Muscle layer of duodenum (tissue), 2 donors: Measurements from ENCODE around the gene MAPRE3.
A peak's percentile ranks its signal among the peaks of the same experiment; 100 is the strongest.
"Not testable (repeated sequence)": the region's sequence is repeated elsewhere in the genome, so short reads cannot be mapped to it uniquely, and the experiment has no call there.

Experiments
- H3K27ac ChIP-seq: one replicate; pipeline ENCODE4 v1.7.0; 2013; ENCODE audit warnings: mild to moderate bottlenecking, low read length
- H3K27me3 ChIP-seq: one replicate; pipeline ENCODE4 v1.7.0; 2013; ENCODE audit warnings: low read depth, mild to moderate bottlenecking, control low read depth, low read length
- H3K36me3 ChIP-seq, 2 donors: one replicate each; pipeline ENCODE4 v1.7.0; 2013; ENCODE audit warnings: low read length in 2 of 2, control low read depth in 1 of 2, mild to moderate bottlenecking in 1 of 2; ENCODE audit not compliant: insufficient read depth in 2 of 2, control insufficient read depth in 1 of 2
- H3K4me1 ChIP-seq, 2 donors: one replicate each; pipeline ENCODE4 v1.7.0; 2013; ENCODE audit warnings: low read length in 2 of 2, mild to moderate bottlenecking in 2 of 2, control low read depth in 1 of 2, moderate library complexity in 1 of 2; ENCODE audit not compliant: insufficient read depth in 2 of 2, control insufficient read depth in 1 of 2
- H3K4me3 ChIP-seq, 2 donors: one replicate each; pipeline ENCODE4 v1.7.0; 2013; ENCODE audit warnings: low read length in 2 of 2, low read depth in 1 of 2, mild to moderate bottlenecking in 1 of 2
- H3K9me3 ChIP-seq, 2 donors: one replicate each; pipeline ENCODE4 v1.7.0; 2013; ENCODE audit warnings: low read length in 2 of 2, control low read depth in 1 of 2, mild to moderate bottlenecking in 1 of 2; ENCODE audit not compliant: control insufficient read depth in 1 of 2
- donor health status: healthy.

Gene MAPRE3

DNA sequence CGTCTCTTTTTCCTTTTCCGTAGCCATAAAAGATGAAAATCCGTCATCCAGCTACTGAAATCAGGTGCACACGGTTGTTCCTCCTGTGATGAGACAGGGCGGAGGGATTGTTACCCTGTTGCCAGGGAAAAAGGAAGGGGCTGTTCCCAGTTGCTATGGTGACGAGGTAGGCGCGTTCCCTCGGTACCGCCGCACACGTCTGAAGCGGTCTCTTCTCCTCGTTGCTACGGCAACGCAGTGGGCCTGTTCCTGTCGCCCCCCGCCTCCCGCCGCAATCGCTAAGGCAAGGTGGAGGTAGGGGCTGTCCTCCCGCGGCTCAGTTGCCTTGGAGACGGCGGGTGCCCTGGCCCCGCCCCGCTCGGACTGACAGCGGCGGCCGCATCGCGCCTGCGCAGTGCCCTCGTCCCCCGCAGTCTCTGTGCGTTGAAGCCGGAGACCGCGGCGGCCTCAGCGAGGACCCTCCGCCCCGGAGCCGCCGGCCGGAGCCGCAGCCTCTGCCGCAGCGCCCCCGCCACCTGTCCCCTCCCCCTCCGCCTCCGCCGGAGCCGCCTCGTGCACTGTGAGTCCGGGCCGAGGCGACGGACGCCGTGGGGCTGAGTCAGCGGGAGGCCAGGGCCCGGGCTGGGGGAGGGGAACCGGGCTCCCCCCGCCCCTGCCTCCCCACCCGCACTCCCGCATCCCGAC lies at the start of gene MAPRE3:
MAPRE3 (plus strand) TSS at position 394 of the 684 bp plus-strand sequence. CDS start 51,582 bp downstream, outside the sequence.
- H3K27ac ChIP-seq, result peak within 1 kb of the TSS; percentile 76
- H3K27me3 ChIP-seq, result no peaks in the 10 kb centered on the region
- peaks cover 0 to 15% of the 10 kb centered on the region in 2 donors for H3K4me1 ChIP-seq
- no peaks in the 10 kb centered on the region for H3K9me3 ChIP-seq
- H3K36me3 ChIP-seq, result no peaks in the 10 kb centered on the region
- H3K4me3 ChIP-seq, result peak within 1 kb of the TSS; percentile 61 to 96

DNA sequence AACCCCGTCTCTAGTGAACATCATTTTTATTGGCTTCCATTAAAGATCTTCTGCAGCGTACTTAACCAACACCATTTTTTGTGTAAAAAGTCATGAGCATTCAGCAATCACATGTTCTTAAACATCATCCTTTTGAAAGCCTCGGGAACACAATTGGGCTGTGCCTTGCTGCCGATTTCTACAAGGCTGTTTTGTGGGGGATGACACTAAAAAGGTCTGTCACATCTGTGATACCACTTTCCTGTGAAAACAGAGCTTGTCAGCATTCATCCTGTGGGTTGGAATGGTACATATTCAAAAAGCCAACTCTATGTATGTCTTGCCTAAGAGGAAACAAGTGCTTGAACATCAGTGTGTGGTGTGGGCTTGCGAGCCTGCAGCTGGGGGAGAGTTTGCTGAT lies 49.1 kb upstream of the MAPRE3 start:
- Histone ChIP-seq H3K9me3 (no peaks in the 10 kb centered on the region), H3K4me1 (no peaks in the 10 kb centered on the region), H3K36me3 (no peaks in the 10 kb centered on the region), H3K4me3 (no peak overlapping the region), H3K27me3 (no peaks in the 10 kb centered on the region), H3K27ac (no peak overlapping the region)

GRCh38 chr2:26922405-26923188 lies 47.8 kb upstream of the MAPRE3 start:
- H3K27ac ChIP-seq, result no peak overlapping the region
- H3K36me3 ChIP-seq, result no peaks in the 10 kb centered on the region
- no peaks in the 10 kb centered on the region for H3K9me3 ChIP-seq

DNA sequence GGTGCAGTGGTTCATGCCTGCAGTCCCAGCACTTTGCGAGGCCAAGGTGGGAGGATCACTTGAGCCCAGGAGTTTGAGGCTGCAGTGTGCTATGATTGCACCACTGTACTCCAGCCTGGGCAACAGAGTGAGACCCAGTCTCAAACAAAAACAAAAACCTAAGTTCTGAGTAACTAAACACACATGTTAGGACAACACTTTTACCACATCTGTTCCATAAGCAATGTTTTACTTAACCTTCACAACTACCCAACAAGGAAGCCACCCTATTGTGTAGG lies 47.3 kb upstream of the MAPRE3 start:
- H3K27ac ChIP-seq, H3K4me3 ChIP-seq, H3K9me3 ChIP-seq: not testable (repeated sequence)

More at GRCh38 chr2:26922405-26923188, 47.8 kb upstream of the MAPRE3 start:
- Histone ChIP-seq H3K4me1 (no peaks in the 10 kb centered on the region), H3K27me3 (no peaks in the 10 kb centered on the region), H3K4me3 (no peak overlapping the region)

DNA sequence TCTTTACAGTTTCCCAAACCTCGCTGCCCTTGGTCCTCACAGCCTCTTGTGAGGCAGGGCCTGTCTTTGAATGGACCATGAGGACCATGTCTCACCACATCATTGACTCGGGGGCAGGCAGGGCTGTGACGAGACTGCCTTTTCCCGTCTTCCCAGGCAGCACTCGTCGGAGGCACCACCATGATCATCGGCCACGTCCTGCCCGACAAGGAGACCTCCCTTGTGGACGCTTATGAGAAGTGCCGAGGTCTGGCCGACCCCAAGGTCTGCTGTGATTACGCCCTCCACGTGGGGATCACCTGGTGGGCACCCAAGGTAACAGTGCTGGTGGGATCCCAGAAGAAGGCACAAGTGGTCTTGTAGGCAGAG lies 45.7 kb upstream of the MAPRE3 start:
- H3K27ac ChIP-seq, result no peak overlapping the region
- H3K9me3 ChIP-seq, result no peaks in the 10 kb centered on the region
- H3K4me3 ChIP-seq, result no peak overlapping the region
- no peaks in the 10 kb centered on the region for H3K4me1 ChIP-seq
- H3K27me3 ChIP-seq, result no peaks in the 10 kb centered on the region
- no peaks in the 10 kb centered on the region for H3K36me3 ChIP-seq

More for the DNA sequence above, 47.3 kb upstream of the MAPRE3 start:
- H3K27me3 ChIP-seq, H3K36me3 ChIP-seq, H3K4me1 ChIP-seq: not testable (repeated sequence)

- Histone ChIP-seq H3K4me1 (no peaks in the 10 kb centered on the region), H3K27me3 (no peaks in the 10 kb centered on the region), H3K9me3 (no peaks in the 10 kb centered on the region), H3K27ac (no peak overlapping the region), H3K4me3 (no peak overlapping the region), H3K36me3 (no peaks in the 10 kb centered on the region)
These were observed 45.2 kb upstream of the MAPRE3 start for GRCh38 chr2:26925100-26925791.

DNA sequence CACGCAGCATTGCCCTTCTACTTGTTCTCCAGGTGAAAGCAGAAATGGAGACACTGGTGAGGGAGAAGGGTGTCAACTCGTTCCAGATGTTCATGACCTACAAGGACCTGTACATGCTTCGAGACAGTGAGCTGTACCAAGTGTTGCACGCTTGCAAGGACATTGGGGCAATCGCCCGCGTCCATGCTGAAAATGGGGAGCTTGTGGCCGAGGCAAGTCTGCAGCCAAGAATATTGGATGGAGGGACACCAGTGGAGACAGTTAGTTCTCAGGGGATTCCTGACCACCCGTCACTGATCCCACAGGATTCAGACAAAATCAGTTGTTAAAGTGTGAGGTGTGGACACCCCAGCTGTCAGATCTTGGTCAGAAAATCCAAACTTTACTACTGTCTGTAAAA lies 43.2 kb upstream of the MAPRE3 start:
- no peaks in the 10 kb centered on the region for H3K4me1 ChIP-seq
- H3K4me3 ChIP-seq, result no peak overlapping the region
- no peaks in the 10 kb centered on the region for H3K9me3 ChIP-seq
- no peak overlapping the region for H3K27ac ChIP-seq
- no peaks in the 10 kb centered on the region for H3K36me3 ChIP-seq
- H3K27me3 ChIP-seq, result no peaks in the 10 kb centered on the region

- Histone ChIP-seq H3K9me3 (no peaks in the 10 kb centered on the region), H3K27ac (no peak overlapping the region), H3K27me3 (no peaks in the 10 kb centered on the region), H3K36me3 (no peaks in the 10 kb centered on the region), H3K4me1 (no peaks in the 10 kb centered on the region), H3K4me3 (no peak overlapping the region)
These were observed 37.5 kb upstream of the MAPRE3 start for GRCh38 chr2:26932974-26933373.

GRCh38 chr2:26933431-26934334 lies 36.8 kb upstream of the MAPRE3 start:
- H3K4me1 ChIP-seq, result no peaks in the 10 kb centered on the region
- no peaks in the 10 kb centered on the region for H3K9me3 ChIP-seq
- no peak overlapping the region for H3K4me3 ChIP-seq
- H3K36me3 ChIP-seq, result no peaks in the 10 kb centered on the region
- H3K27me3 ChIP-seq, result no peaks in the 10 kb centered on the region
- no peak overlapping the region for H3K27ac ChIP-seq

DNA sequence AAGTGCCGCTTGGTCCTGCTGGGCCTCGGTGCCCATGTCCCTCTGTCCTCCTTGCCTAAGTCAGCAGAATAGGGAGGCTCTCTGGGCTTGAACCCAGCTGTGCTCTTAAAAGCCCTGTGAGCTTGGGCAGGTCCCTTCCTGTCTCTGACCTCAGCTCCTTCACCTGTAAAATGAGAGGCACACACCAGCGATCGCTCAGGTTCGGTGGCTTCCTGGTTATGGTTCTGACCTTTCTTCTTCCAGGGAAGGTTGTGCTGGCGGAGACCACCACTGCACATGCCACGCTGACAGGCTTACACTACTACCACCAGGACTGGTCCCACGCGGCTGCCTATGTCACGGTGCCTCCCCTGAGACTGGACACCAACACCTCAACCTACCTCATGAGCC lies 36.1 kb upstream of the MAPRE3 start:
- H3K36me3 ChIP-seq, result no peaks in the 10 kb centered on the region
- H3K9me3 ChIP-seq, result no peaks in the 10 kb centered on the region
- H3K27ac ChIP-seq, result no peak overlapping the region
- no peaks in the 10 kb centered on the region for H3K4me1 ChIP-seq
- H3K4me3 ChIP-seq, result no peak overlapping the region
- H3K27me3 ChIP-seq, result no peaks in the 10 kb centered on the region

DNA sequence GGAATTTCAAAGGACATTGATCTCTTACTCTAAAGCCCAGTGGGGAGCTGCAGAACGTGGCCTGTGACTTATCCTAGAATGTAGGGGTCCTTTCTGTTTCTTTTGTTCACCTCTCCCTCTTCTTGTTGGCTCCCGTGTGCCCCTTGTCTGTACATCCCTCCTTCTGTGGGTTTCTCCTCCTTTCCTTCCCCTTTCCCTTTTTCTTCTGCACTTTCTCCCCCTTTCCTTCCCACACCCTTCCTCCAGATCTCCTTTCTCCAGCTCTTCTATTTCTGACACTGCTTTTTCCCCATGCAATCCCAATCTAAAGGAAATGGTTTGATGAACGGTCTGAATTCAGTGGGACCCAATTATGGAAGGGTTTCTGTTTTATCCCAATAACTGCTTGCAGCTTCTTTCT lies 35.5 kb upstream of the MAPRE3 start:
- no peak overlapping the region for H3K27ac ChIP-seq
- H3K9me3 ChIP-seq, result no peaks in the 10 kb centered on the region
- no peaks in the 10 kb centered on the region for H3K4me1 ChIP-seq
- H3K36me3 ChIP-seq, result no peaks in the 10 kb centered on the region
- H3K27me3 ChIP-seq, result no peaks in the 10 kb centered on the region
- no peak overlapping the region for H3K4me3 ChIP-seq
